Esophagus squamous epithelium (tissue), 5 donors: ENCODE results near the gene JPT2. TPM values are rescaled to one million over a fixed set of nuclear protein-coding genes. Genes with fewer than 3 reads are reported as not detected.

ENCODE experiments used
- DNase-seq: peaks from one replicate; lab custom pipeline; 2025; lab: John Stamatoyannopoulos, UW
- H3K27ac ChIP-seq, 4 donors: fragments of 200-600 bp; sonication (generic); one replicate each; pipeline ENCODE4 v1.5.1; 2016 to 2019; ENCODE audit warnings: mild to moderate bottlenecking in 1 of 4
- H3K27me3 ChIP-seq, 4 donors: fragments of 200-600 bp; sonication (generic); 1 replicate in 3 of 4; 2 replicates in 1 of 4; pipeline versions ENCODE4 v1.5.1 to v1.6.0; 2017 to 2021; ENCODE audit warnings: antibody characterized with exemption in 1 of 4
- H3K36me3 ChIP-seq, 3 donors: fragments of 200-600 bp; sonication (generic); one replicate each; pipeline ENCODE4 v1.5.1; 2016 to 2019
- H3K4me1 ChIP-seq, 3 donors: fragments of 200-600 bp; sonication (generic); one replicate each; pipeline ENCODE4 v1.5.1; 2017 to 2019
- H3K4me3 ChIP-seq, 4 donors: fragments of 200-600 bp; sonication (generic); 1 replicate in 3 of 4; 2 replicates in 1 of 4; pipeline ENCODE4 v1.5.1; 2016 to 2019; ENCODE audit warnings: mild to moderate bottlenecking in 2 of 4, moderate library complexity in 1 of 4
- H3K9me3 ChIP-seq, 3 donors: fragments of 200-600 bp; sonication (generic); one replicate each; pipeline ENCODE4 v1.5.1; 2016 to 2019
- POLR2A ChIP-seq, 4 donors: fragments of 450-650 bp; IDR thresholded peaks; one replicate each; pipeline ENCODE4 v1.6.1; 2017; ENCODE audit warnings: antibody characterized with exemption in 4 of 4, mild to moderate bottlenecking in 4 of 4, moderate library complexity in 3 of 4
- WGBS, 2 donors: methylation state at CpG; one replicate each; pipeline ENCODE4 v1.1.5; 2018; 5-methylcytosine and 5-hydroxymethylcytosine counted together
- intact Hi-C: fragments of 100-400 bp; cut with DNase I; formaldehyde crosslinking; loops from one replicate; pipeline ENCODE4 v1.15.0; 2022
- total RNA-seq, 4 donors: library from RNA; depleted of rRNA; stranded (reverse); fragments of >200 nt; gene quantifications; one replicate each; pipeline ENCODE4 v1.1.0, GENCODE V29; 2016
- TF ChIP-seq, protein P1 (sequence below), 6 experiments: fragments of 450-650 bp in 4 of 6; fragments of 200-600 bp in 2 of 6; sonication (generic) in 2 of 6; IDR thresholded peaks; one replicate each; pipeline ENCODE4 v1.5.1; 2016 to 2019; ENCODE audit warnings: antibody characterized with exemption in 6 of 6, mild to moderate bottlenecking in 4 of 6, moderate library complexity in 4 of 6
- donor health status: DM: yes; HTN: yes; CAD: no.

JPT2 gene
- total RNA-seq, 4 donors from 2014 or later, result 45.6 to 68.0 (median 48.6) TPM

DNA sequence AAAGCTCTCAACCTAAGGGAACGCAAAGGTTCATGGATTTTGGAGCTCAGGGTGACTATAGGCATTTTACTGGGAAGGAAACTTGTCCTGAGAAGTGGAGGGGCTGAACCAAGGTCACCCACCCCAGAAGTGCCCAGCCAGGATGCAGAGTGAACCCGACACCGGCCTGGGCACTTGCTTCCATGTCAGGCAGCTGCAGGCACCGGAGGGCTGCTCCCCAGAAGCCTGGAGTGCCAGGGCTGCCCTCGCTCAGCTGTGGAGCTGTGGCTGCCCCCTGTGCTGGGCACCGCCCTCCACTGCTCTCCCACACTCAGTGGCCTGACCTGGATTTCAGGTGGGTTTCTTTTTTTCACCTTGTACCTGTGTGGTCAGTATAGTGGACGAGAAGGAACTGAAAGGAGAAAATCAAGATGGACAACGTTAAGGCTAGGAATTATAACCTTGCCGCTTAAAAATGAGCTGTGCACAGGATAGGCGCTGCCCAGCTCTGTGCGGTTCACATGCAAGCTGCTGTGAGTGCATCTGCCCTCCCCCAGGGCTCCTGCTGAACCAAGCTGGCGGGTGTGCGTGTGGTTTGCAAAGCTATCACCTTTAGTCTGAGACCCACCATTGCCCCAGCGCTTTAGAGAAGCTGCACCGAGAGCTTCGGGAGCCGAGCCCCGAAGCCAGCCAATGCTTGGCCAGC, 30.1 kb downstream of the JPT2 start:
- peak overlapping the region in 2 of 4 donors; percentile 96 to 98 for H3K27ac ChIP-seq
- intact Hi-C loops, result no loop called here
- TF ChIP-seq, protein P1, sequence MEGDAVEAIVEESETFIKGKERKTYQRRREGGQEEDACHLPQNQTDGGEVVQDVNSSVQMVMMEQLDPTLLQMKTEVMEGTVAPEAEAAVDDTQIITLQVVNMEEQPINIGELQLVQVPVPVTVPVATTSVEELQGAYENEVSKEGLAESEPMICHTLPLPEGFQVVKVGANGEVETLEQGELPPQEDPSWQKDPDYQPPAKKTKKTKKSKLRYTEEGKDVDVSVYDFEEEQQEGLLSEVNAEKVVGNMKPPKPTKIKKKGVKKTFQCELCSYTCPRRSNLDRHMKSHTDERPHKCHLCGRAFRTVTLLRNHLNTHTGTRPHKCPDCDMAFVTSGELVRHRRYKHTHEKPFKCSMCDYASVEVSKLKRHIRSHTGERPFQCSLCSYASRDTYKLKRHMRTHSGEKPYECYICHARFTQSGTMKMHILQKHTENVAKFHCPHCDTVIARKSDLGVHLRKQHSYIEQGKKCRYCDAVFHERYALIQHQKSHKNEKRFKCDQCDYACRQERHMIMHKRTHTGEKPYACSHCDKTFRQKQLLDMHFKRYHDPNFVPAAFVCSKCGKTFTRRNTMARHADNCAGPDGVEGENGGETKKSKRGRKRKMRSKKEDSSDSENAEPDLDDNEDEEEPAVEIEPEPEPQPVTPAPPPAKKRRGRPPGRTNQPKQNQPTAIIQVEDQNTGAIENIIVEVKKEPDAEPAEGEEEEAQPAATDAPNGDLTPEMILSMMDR (IDR thresholded peaks at IDR 0.05), result no peak
- TF ChIP-seq POLR2A (IDR thresholded peaks at IDR 0.05), result no peak
- DNase-seq, result no peak
- H3K27me3 ChIP-seq, result no peaks in the 10 kb centered on the region
- WGBS, 2 donors, result 89 to 91% methylated on average over 6 of the region's 18 CpGs
- H3K4me1 ChIP-seq, result peaks cover 26 to 69% (median 35%) of the 10 kb centered on the region in 3 donors
- H3K4me3 ChIP-seq, result peak overlapping the region in 1 of 4 donors; percentile 97
- no peaks in the 10 kb centered on the region for H3K9me3 ChIP-seq
- H3K36me3 ChIP-seq, result peaks cover 0 to 19% (median 0%) of the 10 kb centered on the region in 3 donors

DNA sequence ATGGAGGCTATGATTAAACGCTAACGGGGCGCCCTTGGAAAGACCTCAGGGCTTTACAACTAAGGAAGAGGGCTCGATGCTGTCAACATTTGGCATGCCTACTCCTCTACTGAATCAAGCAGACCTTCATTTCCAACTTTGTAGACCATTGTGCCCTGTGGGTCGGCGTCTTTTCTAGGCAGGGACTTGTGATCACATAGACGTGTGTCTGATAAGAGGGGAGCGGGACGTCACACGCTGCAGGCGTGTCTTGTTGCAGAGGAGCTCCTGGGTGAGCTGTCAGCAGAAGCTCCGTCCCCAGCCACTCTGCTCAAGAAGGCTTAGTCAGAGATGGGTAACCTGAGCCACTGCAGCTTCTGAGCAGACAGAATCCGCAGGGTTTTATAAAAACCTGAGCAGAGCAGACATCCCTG, 30.7 kb downstream of the JPT2 start:
- Histone ChIP-seq H3K36me3 (peaks cover 0 to 20% (median 0%) of the 10 kb centered on the region in 3 donors), H3K4me1 (peaks cover 26 to 69% (median 31%) of the 10 kb centered on the region in 3 donors), H3K4me3 (no peak overlapping the region), H3K9me3 (no peaks in the 10 kb centered on the region), H3K27ac (no peak overlapping the region), H3K27me3 (no peaks in the 10 kb centered on the region)
- WGBS, 2 donors, result 70 to 78% methylated on average over 5 to 6 of the region's 13 CpGs
- no peak for DNase-seq
- intact Hi-C loops, result no loop called here
- TF ChIP-seq, protein P1 (IDR thresholded peaks at IDR 0.05), result no peak
- no peak for TF ChIP-seq POLR2A (IDR thresholded peaks at IDR 0.05)

DNA sequence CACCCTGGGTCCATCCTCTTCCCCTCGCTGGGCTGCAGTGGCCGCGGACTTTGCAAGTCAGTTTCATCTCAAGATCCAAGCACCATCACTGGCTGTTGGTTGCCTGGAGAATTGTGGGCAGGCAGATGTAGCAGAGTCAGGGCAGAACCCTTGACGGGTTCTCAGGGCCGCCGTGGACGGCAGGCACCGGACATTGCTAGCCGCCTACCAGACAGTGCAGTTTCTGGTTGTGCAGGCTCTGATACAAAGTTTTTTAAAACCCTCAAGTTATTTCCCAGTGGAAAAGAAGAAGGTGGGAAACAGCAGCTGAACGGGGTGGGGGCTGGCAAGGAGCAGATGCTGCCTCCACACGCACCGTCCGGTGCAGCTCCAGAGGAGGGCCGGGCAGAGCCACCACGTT, 31.3 kb downstream of the JPT2 start:
- Histone ChIP-seq H3K4me1 (peaks cover 26 to 68% (median 26%) of the 10 kb centered on the region in 3 donors), H3K27me3 (no peaks in the 10 kb centered on the region), H3K36me3 (peaks cover 0 to 24% (median 0%) of the 10 kb centered on the region in 3 donors), H3K4me3 (no peak overlapping the region), H3K9me3 (no peaks in the 10 kb centered on the region), H3K27ac (no peak overlapping the region)
- TF ChIP-seq, protein P1 (IDR thresholded peaks at IDR 0.05), result no peak
- TF ChIP-seq POLR2A (IDR thresholded peaks at IDR 0.05), result no peak
- intact Hi-C loops, result no loop called here
- no peak for DNase-seq
- 88 to 91% methylated on average over 8 to 9 of the region's 15 CpGs for WGBS, 2 donors

DNA sequence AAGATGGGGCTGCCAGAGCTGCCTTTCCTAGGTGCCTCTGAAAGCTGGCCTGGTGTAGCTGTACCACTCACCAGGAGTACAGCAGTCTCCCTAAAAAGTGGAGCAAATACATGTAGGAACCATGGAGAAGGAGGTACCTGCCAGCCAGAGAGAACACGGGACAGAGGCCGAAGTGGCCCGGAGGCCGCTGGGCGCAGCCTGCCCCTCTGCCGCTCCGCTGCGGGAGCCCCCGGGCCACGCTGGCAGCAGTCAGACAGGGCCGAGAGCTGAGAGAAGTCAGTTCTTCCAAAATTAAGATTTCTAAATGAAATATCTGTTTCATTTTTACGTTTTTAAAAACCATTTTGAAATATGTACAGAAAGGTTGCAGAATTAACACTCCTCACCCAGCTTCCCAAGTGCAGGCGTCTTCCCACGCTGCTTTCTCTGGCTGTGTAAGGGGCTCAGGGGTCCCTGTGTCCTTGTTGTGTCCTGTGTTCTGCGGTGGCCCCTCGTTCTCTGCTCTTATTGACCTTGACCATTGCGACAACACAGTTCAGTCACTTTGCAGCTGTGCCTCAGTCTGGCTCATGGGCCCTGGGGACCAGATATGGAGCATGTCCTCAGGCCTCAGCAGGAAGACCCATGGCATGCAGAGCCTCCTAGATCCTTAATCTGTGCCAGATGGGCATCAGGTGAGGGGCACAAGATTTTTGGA, 32.9 kb downstream of the JPT2 start:
- Histone ChIP-seq H3K36me3 (peaks cover 0 to 24% (median 0%) of the 10 kb centered on the region in 3 donors), H3K4me1 (peaks cover 17 to 57% (median 20%) of the 10 kb centered on the region in 3 donors), H3K27me3 (no peaks in the 10 kb centered on the region), H3K27ac (no peak overlapping the region), H3K9me3 (no peaks in the 10 kb centered on the region), H3K4me3 (no peak overlapping the region)
- no peak for DNase-seq
- WGBS, 2 donors, result 89% methylated on average over 14 to 17 of the region's 17 CpGs
- TF ChIP-seq, protein P1 (IDR thresholded peaks at IDR 0.05), result no peak
- TF ChIP-seq POLR2A (IDR thresholded peaks at IDR 0.05), result no peak
- intact Hi-C loops, result loop anchor here (10.0 kb wide), 1 partner anchor 96 kb away; the partner anchor contains the start of genes CRAMP1 and IFT140
